Measurements from ENCODE around the gene FNDC5.

- TF ChIP-seq SIN3A (IDR thresholded peaks at IDR 0.05; ENCODE audit: borderline replicate concordance, insufficient read depth, low read depth, low read length) (no peak), CTCF (IDR thresholded peaks at IDR 0.05) (no peak), TCF7L2 (IDR thresholded peaks at IDR 0.05; ENCODE audit: low read depth, low read length) (no peak), POLR2AphosphoS5 (IDR thresholded peaks at IDR 0.05; ENCODE audit: low read depth, low read length) (no peak), REST (IDR thresholded peaks at IDR 0.05; ENCODE audit: insufficient read depth in 1 of 2, low read depth in 2 of 2, low read length in 1 of 2) (no peak)
Observed at GRCh38 chr1:32868085-32868484, 2.6 kb downstream of the FNDC5 start.

Data from Panc1 (cell line).